Retinal pigment epithelial cell (primary cell): Measurements from ENCODE around the gene SEMA3B.

ENCODE experiments used
- DNase-seq: peaks from one replicate; pipeline ENCODE4 v3.0.0-alpha.2; 2010; ENCODE audit warnings: low read depth
- H3K4me3 ChIP-seq: 2 replicates; pipeline ENCODE4 v1.5.1; 2011; ENCODE audit warnings: mild to moderate bottlenecking, low read length, control low read depth, moderate library complexity
- TF ChIP-seq, protein P1 (sequence below): conservative IDR thresholded peaks from 2 replicates; pipeline ENCODE4 v1.5.1; 2011; ENCODE audit warnings: low read depth, low read length, control low read depth, inconsistent platforms

The SEMA3B gene

DNA sequence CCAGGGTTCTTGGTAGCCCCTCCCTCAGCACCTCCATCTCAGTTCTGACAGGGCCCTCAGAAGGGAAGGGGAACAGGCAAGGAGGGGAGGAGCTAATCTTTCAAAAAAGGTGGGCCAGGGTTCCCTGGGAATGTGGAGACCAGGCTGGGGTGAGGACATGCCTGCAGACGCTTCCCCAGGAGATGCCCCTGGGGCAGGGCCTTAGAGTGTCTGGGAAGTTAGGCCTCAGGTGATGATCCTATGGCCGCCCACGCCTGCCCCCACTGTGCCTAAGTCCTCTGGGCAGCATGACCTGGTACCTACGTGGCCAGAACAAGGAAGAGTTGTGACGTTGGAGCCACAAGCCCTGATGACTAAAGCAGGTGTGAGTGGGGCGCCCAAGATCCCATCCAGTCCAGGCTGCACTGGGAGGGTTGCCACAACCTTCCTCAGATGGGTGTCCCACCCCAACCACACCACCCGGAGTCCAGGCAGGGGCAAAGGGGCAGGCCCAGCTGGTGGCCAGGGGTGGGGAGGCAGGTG is 3.9 kb upstream of the SEMA3B start:
- TF ChIP-seq, protein P1, sequence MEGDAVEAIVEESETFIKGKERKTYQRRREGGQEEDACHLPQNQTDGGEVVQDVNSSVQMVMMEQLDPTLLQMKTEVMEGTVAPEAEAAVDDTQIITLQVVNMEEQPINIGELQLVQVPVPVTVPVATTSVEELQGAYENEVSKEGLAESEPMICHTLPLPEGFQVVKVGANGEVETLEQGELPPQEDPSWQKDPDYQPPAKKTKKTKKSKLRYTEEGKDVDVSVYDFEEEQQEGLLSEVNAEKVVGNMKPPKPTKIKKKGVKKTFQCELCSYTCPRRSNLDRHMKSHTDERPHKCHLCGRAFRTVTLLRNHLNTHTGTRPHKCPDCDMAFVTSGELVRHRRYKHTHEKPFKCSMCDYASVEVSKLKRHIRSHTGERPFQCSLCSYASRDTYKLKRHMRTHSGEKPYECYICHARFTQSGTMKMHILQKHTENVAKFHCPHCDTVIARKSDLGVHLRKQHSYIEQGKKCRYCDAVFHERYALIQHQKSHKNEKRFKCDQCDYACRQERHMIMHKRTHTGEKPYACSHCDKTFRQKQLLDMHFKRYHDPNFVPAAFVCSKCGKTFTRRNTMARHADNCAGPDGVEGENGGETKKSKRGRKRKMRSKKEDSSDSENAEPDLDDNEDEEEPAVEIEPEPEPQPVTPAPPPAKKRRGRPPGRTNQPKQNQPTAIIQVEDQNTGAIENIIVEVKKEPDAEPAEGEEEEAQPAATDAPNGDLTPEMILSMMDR = no peak
- no peak for DNase-seq

DNA sequence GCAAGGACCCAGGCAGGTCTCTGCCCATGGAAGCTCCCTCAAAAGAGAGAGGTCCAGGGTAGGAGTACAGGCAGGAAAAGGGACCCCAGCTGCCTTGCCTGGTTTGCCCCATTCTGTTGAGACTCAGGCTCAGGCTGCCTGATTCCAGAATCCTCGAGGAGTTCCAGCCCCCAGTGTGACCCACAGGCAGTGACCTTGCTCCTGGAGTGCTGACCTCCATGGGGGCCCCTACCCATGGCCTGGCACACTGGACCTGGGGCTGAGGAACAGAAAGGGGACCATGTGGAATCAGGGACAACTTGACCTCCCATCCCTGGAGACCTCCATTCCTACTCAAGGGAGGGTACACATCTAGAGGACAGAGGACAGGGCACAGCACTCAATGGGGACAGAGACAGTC is 3.4 kb upstream of the SEMA3B start:
- TF ChIP-seq, protein P1 = no peak
- DNase-seq = no peak

More for the DNA sequence above, 3.9 kb upstream of the SEMA3B start:
- no peak overlapping the region for H3K4me3 ChIP-seq

DNA sequence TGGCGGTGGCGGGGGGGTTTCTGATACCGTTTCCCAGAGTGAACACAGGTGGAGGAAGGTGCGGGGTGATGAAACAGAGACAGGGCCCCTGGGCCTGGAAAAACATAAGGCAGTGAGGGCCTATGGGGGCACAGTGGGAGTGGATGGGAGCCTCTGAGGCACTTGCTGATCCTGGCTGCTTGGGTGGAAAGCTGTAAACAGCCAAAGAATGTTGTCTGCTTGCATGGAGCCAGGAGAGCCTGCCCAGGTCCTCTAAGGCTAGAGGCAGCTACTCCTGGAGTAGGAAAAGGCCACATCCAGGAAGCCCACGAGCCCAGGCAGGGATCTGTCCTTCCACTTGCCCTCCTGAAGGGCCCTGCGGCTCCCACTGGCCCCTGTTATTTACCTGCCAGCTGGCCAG is 2.9 kb upstream of the SEMA3B start:
- no peak for DNase-seq
- TF ChIP-seq, protein P1 = no peak
- H3K4me3 ChIP-seq = no peak overlapping the region

More for the DNA sequence above, 3.4 kb upstream of the SEMA3B start:
- no peak overlapping the region for H3K4me3 ChIP-seq

DNA sequence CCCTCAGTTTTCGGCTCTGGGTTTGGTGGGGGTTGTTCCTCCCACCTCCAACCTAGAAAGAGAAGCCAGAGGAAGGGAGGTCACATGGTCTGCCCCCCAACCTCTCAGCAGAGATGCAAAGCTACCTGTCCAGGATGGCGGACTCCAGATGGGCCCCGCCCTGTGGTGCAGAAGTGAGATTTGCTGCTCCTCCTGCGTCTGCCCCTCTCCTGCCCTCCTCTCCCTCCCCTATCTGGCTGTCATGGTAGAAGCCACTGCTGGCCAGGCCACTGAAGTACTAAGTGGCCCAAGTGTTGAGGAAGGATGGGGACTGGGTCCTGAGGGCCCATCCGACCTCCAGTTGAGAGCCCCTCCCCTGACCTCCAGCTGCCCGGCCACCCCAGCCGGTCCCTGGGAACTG is 2.1 kb upstream of the SEMA3B start:
- peak overlapping the region; percentile 51 for H3K4me3 ChIP-seq
- TF ChIP-seq, protein P1 = no peak
- no peak for DNase-seq

DNA sequence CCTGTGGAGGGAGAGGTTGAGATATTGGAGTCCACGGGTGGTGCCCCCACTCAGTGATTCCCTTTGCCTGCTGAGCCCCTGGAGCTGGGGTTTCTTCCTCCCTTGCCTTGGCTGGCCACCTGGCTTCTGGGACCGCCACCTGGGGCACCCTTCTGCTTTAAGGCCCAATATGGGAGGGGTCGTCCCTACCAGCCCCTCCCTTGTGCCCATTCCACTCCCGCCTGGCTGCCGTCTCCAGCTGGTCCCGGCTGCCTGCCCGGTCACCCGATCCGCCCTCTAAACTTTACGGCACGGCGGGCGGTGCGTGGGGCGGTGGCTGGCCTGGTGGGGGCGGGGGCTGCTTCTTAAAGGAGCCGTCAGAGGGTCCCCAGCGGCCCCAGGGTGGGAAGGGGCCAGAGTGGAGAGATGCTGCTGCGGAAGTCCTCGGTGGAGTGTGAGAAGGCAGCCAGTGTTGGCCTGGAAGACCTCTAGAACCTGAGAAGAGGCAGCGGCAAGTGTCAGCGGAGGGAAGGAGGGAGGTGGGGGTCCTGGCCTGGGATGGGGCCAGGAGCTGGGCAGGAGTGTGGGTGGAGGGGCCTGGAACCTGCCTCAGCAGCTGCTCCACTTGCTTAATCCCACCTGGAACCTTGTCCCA is 1.6 kb upstream of the SEMA3B start:
- no peak for DNase-seq
- TF ChIP-seq, protein P1 = peak; percentile 13
- peak overlapping the region; percentile 51 for H3K4me3 ChIP-seq

DNA sequence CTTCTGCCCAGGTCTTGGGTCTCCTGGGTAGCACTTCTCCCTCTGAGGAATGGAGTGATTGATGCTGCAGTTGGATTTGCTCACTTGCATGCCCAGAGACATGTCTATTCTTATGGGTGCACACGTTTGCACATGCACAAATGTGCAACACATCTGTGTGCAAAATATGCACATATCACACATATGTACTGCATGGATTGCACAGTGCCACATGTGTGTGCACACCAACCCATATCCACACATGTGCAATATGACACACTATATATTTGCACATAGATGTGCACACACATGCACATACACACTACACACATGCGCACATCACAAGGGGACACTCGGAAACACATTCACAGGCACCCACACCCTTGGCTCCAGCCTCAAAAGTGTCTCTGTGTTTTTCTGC is 671 bp upstream of the SEMA3B start:
- no peak for DNase-seq
- peak overlapping the region; percentile 51 for H3K4me3 ChIP-seq
- TF ChIP-seq, protein P1 = no peak

DNA sequence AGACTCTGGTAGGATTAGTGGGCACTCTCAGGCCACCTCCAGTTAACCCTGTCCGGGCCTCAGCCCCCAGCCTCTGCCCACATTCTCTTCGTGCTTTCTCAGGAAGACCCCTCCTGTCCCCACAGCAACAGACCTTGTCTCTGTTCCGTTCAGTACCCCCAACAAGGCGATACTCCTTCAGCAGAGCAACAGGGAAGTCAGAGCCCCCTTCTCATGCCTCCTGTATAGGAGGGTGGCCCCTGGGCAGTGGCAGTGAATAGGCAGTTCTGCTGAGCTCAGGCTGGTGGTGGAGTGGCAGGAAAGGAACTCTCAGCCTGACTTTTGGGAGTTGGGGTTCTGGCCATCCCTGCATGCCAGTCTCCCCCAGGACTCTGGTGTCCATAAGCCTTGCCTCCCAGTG is 513 bp downstream of the SEMA3B start:
- peak overlapping the region; percentile 51 for H3K4me3 ChIP-seq
- DNase-seq = no peak
- TF ChIP-seq, protein P1 = no peak
